GM23338 (cell line): ENCODE data around the gene ZNF746. TPM values are rescaled to one million over a fixed set of nuclear protein-coding genes. Genes with fewer than 3 reads are reported as not detected.

ENCODE experiments used
- ATAC-seq: fragments of 200-7000 bp; cut with Tn5 transposase; 3 replicates; pipeline ENCODE4 v1.9.1; 2020
- DNase-seq: peaks from one replicate; pipeline ENCODE4 v3.0.0-alpha.2; 2015; ENCODE audit warnings: low spot score
- H2AFZ ChIP-seq: fragments of 200-600 bp; sonication (generic); 2 replicates; pipeline ENCODE4 v1.8.0; 2016; ENCODE audit warnings: antibody characterized with exemption, mild to moderate bottlenecking, moderate library complexity
- H3F3A ChIP-seq: fragments of 200-600 bp; sonication (generic); replicated peaks from 2 replicates; pipeline ENCODE4 v1.8.0; 2017; ENCODE audit warnings: antibody characterized with exemption, mixed run types, low read depth
- H3K27ac ChIP-seq: fragments of 200-600 bp; sonication (generic); 2 replicates; pipeline ENCODE4 v1.6.1; 2016; ENCODE audit warnings: low read depth
- H3K27me3 ChIP-seq: fragments of 200-600 bp; sonication (generic); 2 replicates; pipeline ENCODE4 v1.8.0; 2016; ENCODE audit warnings: mild to moderate bottlenecking, mixed run types, moderate library complexity; ENCODE audit not compliant: insufficient read depth
- H3K36me3 ChIP-seq: fragments of 200-600 bp; sonication (generic); 2 replicates; pipeline ENCODE4 v1.8.0; 2016; ENCODE audit warnings: mild to moderate bottlenecking; ENCODE audit not compliant: insufficient read depth
- H3K4me1 ChIP-seq: fragments of 200-600 bp; sonication (generic); 2 replicates; pipeline ENCODE4 v1.8.0; 2016; ENCODE audit warnings: mild to moderate bottlenecking, moderate library complexity; ENCODE audit not compliant: insufficient read depth
- H3K4me2 ChIP-seq: fragments of 200-600 bp; sonication (generic); 2 replicates; pipeline ENCODE4 v1.7.1; 2017; ENCODE audit warnings: mixed run types
- H3K4me3 ChIP-seq: fragments of 200-600 bp; sonication (generic); 2 replicates; pipeline ENCODE4 v1.6.1; 2016; ENCODE audit warnings: mixed run types
- H3K79me2 ChIP-seq: fragments of 200-600 bp; sonication (generic); replicated peaks from 2 replicates; pipeline ENCODE4 v1.8.0; 2017; ENCODE audit warnings: mild to moderate bottlenecking; ENCODE audit not compliant: insufficient read depth
- H3K9me2 ChIP-seq: fragments of 200-600 bp; sonication (generic); 2 replicates; pipeline ENCODE4 v1.8.0; 2017; ENCODE audit not compliant: insufficient read depth
- H4K20me1 ChIP-seq: fragments of 200-600 bp; sonication (generic); replicated peaks from 2 replicates; pipeline ENCODE4 v1.8.0; 2017; ENCODE audit warnings: mild to moderate bottlenecking; ENCODE audit not compliant: insufficient read depth
- H3K27ac Mint-ChIP-seq: 2 replicates; pipeline ENCODE4 v1.8.0; 2020; ENCODE audit warnings: inconsistent platforms, mild to moderate bottlenecking, moderate library complexity, mixed read lengths
- H3K27me3 Mint-ChIP-seq: 3 replicates; pipeline ENCODE4 v1.8.0; 2022; ENCODE audit warnings: low read depth, mild to moderate bottlenecking, moderate library complexity, mixed read lengths, inconsistent platforms; ENCODE audit not compliant: insufficient read depth, poor library complexity
- H3K36me3 Mint-ChIP-seq: 3 replicates; pipeline ENCODE4 v1.8.0; 2021; ENCODE audit warnings: low read depth, mild to moderate bottlenecking, inconsistent platforms, moderate library complexity, mixed read lengths
- H3K4me1 Mint-ChIP-seq: 3 replicates; pipeline ENCODE4 v1.8.0; 2020; ENCODE audit warnings: mild to moderate bottlenecking, inconsistent platforms, mixed read lengths
- H3K4me3 Mint-ChIP-seq: 3 replicates; pipeline ENCODE4 v1.8.0; 2021; ENCODE audit warnings: moderate library complexity, mild to moderate bottlenecking, inconsistent platforms, mixed read lengths
- H3K9me3 Mint-ChIP-seq: 3 replicates; pipeline ENCODE4 v1.8.0; 2020; ENCODE audit warnings: moderate library complexity, mild to moderate bottlenecking, inconsistent platforms, mixed read lengths
- CREB1 ChIP-seq: fragments of 250-450 bp; sonication (Bioruptor Pico); IDR thresholded peaks from 2 replicates; pipeline ENCODE4 v1.5.0; 2020; ENCODE audit warnings: low read depth, mild to moderate bottlenecking, moderate library complexity
- EZH2 ChIP-seq: fragments of 200-600 bp; sonication (generic); IDR thresholded peaks from one replicate; pipeline ENCODE4 v1.8.0; 2017; ENCODE audit warnings: antibody characterized with exemption, mild to moderate bottlenecking, low read depth; ENCODE audit not compliant: unreplicated experiment
- EZH2phosphoT487 ChIP-seq: fragments of 200-600 bp; sonication (generic); IDR thresholded peaks from one replicate; pipeline ENCODE4 v1.8.1; 2018; ENCODE audit warnings: antibody characterized with exemption; ENCODE audit not compliant: unreplicated experiment
- NANOG ChIP-seq: IDR thresholded peaks from 2 replicates; pipeline ENCODE4 v1.6.1; 2016; ENCODE audit warnings: antibody characterized with exemption, borderline replicate concordance
- POLR2AphosphoS5 ChIP-seq: IDR thresholded peaks from 2 replicates; pipeline ENCODE4 v1.6.1; 2016; ENCODE audit warnings: antibody characterized with exemption, low read depth
- STAT1 ChIP-seq: IDR thresholded peaks from one replicate; pipeline ENCODE4 v1.6.1; 2016; ENCODE audit warnings: antibody characterized with exemption; ENCODE audit not compliant: unreplicated experiment
- ZNF114 ChIP-seq: fragments of 250-450 bp; sonication (Bioruptor Pico); IDR thresholded peaks from 2 replicates; pipeline ENCODE4 v1.5.0; 2020; ENCODE audit warnings: mild to moderate bottlenecking, moderate library complexity
- ZNF331 ChIP-seq: fragments of 250-450 bp; sonication (Bioruptor Pico); IDR thresholded peaks from 2 replicates; pipeline ENCODE4 v1.5.0; 2020; ENCODE audit warnings: low read depth, mild to moderate bottlenecking, moderate library complexity
- polyA plus RNA-seq: library from polyadenylated mRNA; unstranded; fragments of >200 nt; fragmentation: Nextera tagmentation; extraction: Ambion mirVana; gene quantifications from 2 replicates; pipeline ENCODE4 v1.2.1, GENCODE V29; 2016
- total RNA-seq: library from RNA; depleted of rRNA; stranded (reverse); fragments of >200 nt; shearing (Covaris generic); gene quantifications from 2 replicates; pipeline ENCODE4 v1.2.3, GENCODE V29; 2014
- TF ChIP-seq, protein P1 (sequence below), 2 experiments: fragments of 200-600 bp in 1 of 2; sonication (generic) in 1 of 2; conservative IDR thresholded peaks; 2 replicates each; pipeline versions ENCODE4 v1.5.1 to v1.6.1; 2016 to 2017; ENCODE audit warnings: antibody characterized with exemption in 2 of 2, low read depth in 2 of 2, mild to moderate bottlenecking in 2 of 2, moderate library complexity in 1 of 2
- TF ChIP-seq, protein P2 (sequence below): IDR thresholded peaks from one replicate; pipeline ENCODE4 v1.6.1; 2018; ENCODE audit warnings: antibody characterized with exemption; ENCODE audit not compliant: unreplicated experiment
- TF ChIP-seq, protein P3 (sequence below): IDR thresholded peaks from 2 replicates; pipeline ENCODE4 v1.6.1; 2016; ENCODE audit warnings: antibody characterized with exemption

ZNF746 gene
- total and polyA plus RNA-seq, 2 experiments from 2014 or later, result 10.0 to 18.6 TPM

DNA sequence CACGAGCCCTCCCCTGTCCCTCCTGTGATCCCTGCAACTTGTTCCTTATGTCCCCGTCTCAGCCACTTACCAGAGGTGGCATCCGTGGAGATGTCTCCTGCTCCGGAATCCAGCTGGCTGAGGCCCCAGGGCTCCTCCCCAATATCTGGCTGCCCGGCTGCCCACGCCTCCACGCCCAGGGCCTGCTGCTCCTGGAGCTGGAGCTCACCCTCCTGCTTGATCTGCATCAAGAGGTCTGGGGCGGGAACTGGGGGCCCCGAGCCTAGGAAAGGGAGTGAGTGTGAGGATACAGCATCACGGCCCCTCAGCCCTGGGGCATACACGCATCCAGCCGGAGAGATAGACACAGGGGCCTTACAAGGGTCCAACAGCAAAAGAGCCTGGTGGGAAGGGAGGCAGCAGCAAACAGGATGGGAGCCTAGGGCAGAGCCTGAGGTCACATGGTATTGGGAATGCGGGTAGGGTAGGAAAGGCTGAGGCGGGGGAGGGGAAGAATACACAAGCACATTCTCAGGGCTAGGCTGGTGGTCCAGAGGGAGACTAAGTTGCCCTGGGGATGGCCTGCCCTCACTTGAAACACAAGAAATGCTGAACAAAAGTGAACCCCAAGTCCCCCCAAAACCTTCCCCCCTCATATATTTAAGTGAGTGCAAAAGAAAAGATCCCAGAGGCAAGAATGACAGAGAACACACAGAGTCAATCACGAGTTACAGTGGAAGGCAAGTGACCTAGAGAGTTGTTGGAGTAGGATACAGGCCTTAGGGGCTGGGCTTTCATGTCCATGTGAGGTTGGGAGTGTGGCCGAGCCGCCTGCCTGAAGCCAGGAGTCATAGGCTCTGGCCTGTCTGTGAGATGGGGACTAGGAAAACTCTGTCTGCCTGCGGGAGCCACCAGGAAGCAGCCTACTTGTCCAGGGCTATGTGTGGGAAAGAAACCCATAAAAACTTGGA, 19.8 kb downstream of the ZNF746 start:
- Histone ChIP-seq H3K4me3 (0 out of 2 replicates have a peak overlapping the region, but pooled peaks have one; percentile 4), H3F3A (no peaks in the 10 kb centered on the region), H3K9me2 (no peaks in the 10 kb centered on the region), H4K20me1 (no peaks in the 10 kb centered on the region; the same call in 1 of the 2 replicates), H3K4me1 (peaks cover 4% of the 10 kb centered on the region), H3K27ac (no peak overlapping the region; the same call in 1 of the 2 replicates), H2AFZ (no peak overlapping the region), H3K79me2 (no peaks in the 10 kb centered on the region), H3K4me2 (peak overlapping the region; percentile 46), H3K27me3 (no peaks in the 10 kb centered on the region), H3K36me3 (peaks cover 2% of the 10 kb centered on the region; the same call in 1 of the 2 replicates)
- DNase-seq, result peak; percentile 84
- Mint-ChIP-seq H3K4me3 (no peak overlapping the region; the same call in 2 of the 3 replicates), H3K27me3 (peaks cover 7% of the 10 kb centered on the region), H3K27ac (peak overlapping the region; percentile 42), H3K9me3 (peaks cover 21% of the 10 kb centered on the region), H3K36me3 (peaks cover 73% of the 10 kb centered on the region), H3K4me1 (peaks cover 11% of the 10 kb centered on the region; the same call in 2 of the 3 replicates)
- TF ChIP-seq EZH2phosphoT487 (no peak), CREB1 (CRISPR knock-in tag) (0 out of 2 replicates have a peak, but pooled peaks have one; percentile 12), NANOG (no peak), POLR2AphosphoS5 (no peak)
- TF ChIP-seq, protein P1, sequence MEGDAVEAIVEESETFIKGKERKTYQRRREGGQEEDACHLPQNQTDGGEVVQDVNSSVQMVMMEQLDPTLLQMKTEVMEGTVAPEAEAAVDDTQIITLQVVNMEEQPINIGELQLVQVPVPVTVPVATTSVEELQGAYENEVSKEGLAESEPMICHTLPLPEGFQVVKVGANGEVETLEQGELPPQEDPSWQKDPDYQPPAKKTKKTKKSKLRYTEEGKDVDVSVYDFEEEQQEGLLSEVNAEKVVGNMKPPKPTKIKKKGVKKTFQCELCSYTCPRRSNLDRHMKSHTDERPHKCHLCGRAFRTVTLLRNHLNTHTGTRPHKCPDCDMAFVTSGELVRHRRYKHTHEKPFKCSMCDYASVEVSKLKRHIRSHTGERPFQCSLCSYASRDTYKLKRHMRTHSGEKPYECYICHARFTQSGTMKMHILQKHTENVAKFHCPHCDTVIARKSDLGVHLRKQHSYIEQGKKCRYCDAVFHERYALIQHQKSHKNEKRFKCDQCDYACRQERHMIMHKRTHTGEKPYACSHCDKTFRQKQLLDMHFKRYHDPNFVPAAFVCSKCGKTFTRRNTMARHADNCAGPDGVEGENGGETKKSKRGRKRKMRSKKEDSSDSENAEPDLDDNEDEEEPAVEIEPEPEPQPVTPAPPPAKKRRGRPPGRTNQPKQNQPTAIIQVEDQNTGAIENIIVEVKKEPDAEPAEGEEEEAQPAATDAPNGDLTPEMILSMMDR (conservative IDR thresholded peaks at IDR 0.05; ENCODE audit: low read depth in 2 of 2), result no peak
- peak; percentile 95 for ATAC-seq

DNA sequence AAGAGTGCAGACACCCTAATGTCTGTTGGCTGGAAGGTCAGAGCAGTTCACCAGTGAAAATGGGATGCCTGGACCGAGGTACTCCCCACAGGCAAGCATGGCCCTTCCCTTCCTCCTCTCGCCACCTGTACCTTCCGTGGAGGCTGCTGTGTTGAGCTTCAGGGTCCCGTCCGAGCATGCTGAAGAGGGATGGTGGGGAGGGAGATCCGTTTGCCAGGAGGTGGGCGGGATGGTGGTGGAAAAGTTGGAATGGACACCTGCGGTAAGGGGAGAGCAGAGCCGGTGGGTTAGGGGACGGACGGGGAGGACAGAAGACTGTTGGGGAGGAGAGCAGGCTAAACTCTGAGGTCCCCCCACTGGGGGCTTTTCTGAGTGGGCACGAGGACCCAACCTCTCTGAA, 20.8 kb downstream of the ZNF746 start:
- H3K9me2 ChIP-seq, result no peaks in the 10 kb centered on the region
- H3K4me2 ChIP-seq, result no peak overlapping the region
- H3K36me3 ChIP-seq, result peaks cover 2% of the 10 kb centered on the region; the same call in 1 of the 2 replicates
- H3K79me2 ChIP-seq, result no peaks in the 10 kb centered on the region
- no peak overlapping the region for H3K4me3 ChIP-seq
- peaks cover 83% of the 10 kb centered on the region for H3K36me3 Mint-ChIP-seq
- TF ChIP-seq, protein P2, sequence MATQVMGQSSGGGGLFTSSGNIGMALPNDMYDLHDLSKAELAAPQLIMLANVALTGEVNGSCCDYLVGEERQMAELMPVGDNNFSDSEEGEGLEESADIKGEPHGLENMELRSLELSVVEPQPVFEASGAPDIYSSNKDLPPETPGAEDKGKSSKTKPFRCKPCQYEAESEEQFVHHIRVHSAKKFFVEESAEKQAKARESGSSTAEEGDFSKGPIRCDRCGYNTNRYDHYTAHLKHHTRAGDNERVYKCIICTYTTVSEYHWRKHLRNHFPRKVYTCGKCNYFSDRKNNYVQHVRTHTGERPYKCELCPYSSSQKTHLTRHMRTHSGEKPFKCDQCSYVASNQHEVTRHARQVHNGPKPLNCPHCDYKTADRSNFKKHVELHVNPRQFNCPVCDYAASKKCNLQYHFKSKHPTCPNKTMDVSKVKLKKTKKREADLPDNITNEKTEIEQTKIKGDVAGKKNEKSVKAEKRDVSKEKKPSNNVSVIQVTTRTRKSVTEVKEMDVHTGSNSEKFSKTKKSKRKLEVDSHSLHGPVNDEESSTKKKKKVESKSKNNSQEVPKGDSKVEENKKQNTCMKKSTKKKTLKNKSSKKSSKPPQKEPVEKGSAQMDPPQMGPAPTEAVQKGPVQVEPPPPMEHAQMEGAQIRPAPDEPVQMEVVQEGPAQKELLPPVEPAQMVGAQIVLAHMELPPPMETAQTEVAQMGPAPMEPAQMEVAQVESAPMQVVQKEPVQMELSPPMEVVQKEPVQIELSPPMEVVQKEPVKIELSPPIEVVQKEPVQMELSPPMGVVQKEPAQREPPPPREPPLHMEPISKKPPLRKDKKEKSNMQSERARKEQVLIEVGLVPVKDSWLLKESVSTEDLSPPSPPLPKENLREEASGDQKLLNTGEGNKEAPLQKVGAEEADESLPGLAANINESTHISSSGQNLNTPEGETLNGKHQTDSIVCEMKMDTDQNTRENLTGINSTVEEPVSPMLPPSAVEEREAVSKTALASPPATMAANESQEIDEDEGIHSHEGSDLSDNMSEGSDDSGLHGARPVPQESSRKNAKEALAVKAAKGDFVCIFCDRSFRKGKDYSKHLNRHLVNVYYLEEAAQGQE, result no peak
- TF ChIP-seq ZNF331, result no peak
- TF ChIP-seq EZH2, result no peak
- TF ChIP-seq, protein P3, sequence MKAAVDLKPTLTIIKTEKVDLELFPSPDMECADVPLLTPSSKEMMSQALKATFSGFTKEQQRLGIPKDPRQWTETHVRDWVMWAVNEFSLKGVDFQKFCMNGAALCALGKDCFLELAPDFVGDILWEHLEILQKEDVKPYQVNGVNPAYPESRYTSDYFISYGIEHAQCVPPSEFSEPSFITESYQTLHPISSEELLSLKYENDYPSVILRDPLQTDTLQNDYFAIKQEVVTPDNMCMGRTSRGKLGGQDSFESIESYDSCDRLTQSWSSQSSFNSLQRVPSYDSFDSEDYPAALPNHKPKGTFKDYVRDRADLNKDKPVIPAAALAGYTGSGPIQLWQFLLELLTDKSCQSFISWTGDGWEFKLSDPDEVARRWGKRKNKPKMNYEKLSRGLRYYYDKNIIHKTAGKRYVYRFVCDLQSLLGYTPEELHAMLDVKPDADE, result no peak
- TF ChIP-seq, protein P1 (conservative IDR thresholded peaks at IDR 0.05; ENCODE audit: low read depth in 2 of 2), result no peak
- no peak for TF ChIP-seq NANOG
- TF ChIP-seq ZNF114 (CRISPR knock-in tag), result no peak
- no peak for TF ChIP-seq STAT1
- TF ChIP-seq EZH2phosphoT487, result no peak
- no peak overlapping the region for H3K27ac ChIP-seq
- H2AFZ ChIP-seq, result no peak overlapping the region
- no peak for ATAC-seq
- no peak for DNase-seq
- peaks cover 11% of the 10 kb centered on the region; the same call in 2 of the 3 replicates for H3K4me1 Mint-ChIP-seq
- H4K20me1 ChIP-seq, result no peaks in the 10 kb centered on the region; the same call in 1 of the 2 replicates
- no peak overlapping the region for H3K4me3 Mint-ChIP-seq
- H3K27me3 Mint-ChIP-seq, result peaks cover 7% of the 10 kb centered on the region
- no peaks in the 10 kb centered on the region for H3F3A ChIP-seq
- H3K27me3 ChIP-seq, result no peaks in the 10 kb centered on the region
- H3K27ac Mint-ChIP-seq, result no peak overlapping the region
- peaks cover 4% of the 10 kb centered on the region for H3K4me1 ChIP-seq
- H3K9me3 Mint-ChIP-seq, result peaks cover 21% of the 10 kb centered on the region
